ENCODE measurements around the gene GATAD2B. TPM values are rescaled to one million over a fixed set of nuclear protein-coding genes. Genes with fewer than 3 reads are reported as not detected.

The GATAD2B gene
- polyA plus RNA-seq, 2 of the 4 experiments (the other 2 are of a cell fraction), result 4.9 to 8.2 TPM

GRCh38 chr1:153951183-153951582, 28.4 kb upstream of the GATAD2B start:
- DNase-seq (ENCODE audit: low read depth in 1 of 2, low spot score in 1 of 2) (no peak), FAIRE-seq (no peak), ATAC-seq (no peak)
- POLR2A ChIA-PET, result no interaction called here
- CTCF ChIA-PET, result interaction anchor here (1.2 to 1.4 kb wide), 2 partner anchors 12 to 35 kb away, joined by 3 to 5 read pairs; partner anchors contain the start of genes RAB13 and SLC39A1
- Histone ChIP-seq H3K27ac (no peak overlapping the region), H3K4me2 (no peak overlapping the region), H3K4me1 (peaks cover 5% of the 10 kb centered on the region), H3K4me3 (no peak overlapping the region), H3K9me3 (no peaks in the 10 kb centered on the region)
- TF ChIP-seq CHD4 (IDR thresholded peaks at IDR 0.05; ENCODE audit: borderline replicate concordance) (no peak), CBX8 (IDR thresholded peaks at IDR 0.05) (no peak), HMGXB4 (CRISPR knock-in tag; IDR thresholded peaks at IDR 0.05; ENCODE audit: borderline replicate concordance) (no peak), ELK1 (IDR thresholded peaks at IDR 0.05; ENCODE audit: low read depth, low read length) (no peak), POLR2A (IDR thresholded peaks at IDR 0.05; ENCODE audit: low read length) (no peak), ZNF302 (CRISPR knock-in tag; IDR thresholded peaks at IDR 0.05) (no peak), ZC3H11A (IDR thresholded peaks at IDR 0.05) (no peak), MAZ (IDR thresholded peaks at IDR 0.05; ENCODE audit: borderline replicate concordance, low read depth, low read length) (no peak)
- 87% methylated on average over 7 of the region's 11 CpGs for WGBS (ENCODE audit: missing lambda C conversion rate)

- peak within 1 kb of the TSS; percentile 98 to 99 for H3K27ac ChIP-seq
- no peak for FAIRE-seq
- ChIA-PET CTCF (interaction anchor here (0.7 to 5.8 kb wide), 45 partner anchors 9 to 385 kb away, joined by 3 to 75 read pairs (median 4); partner anchors contain the start of genes CREB3L4, CRTC2, JTB and RAB13), POLR2A (interaction anchor here (0.5 to 2.0 kb wide), 15 partner anchors 10 to 1375 kb away, joined by 3 to 16 read pairs (median 3); partner anchors contain the start of genes CHTOP, CREB3L4, GATAD2B and INTS3)
- peak within 1 kb of the TSS; percentile 99 for H3K4me3 ChIP-seq
- DNase-seq (ENCODE audit: low read depth in 1 of 2, low spot score in 1 of 2), result peak; percentile 83 to 98
- 40% methylated on average over 7 of the region's 28 CpGs for WGBS (ENCODE audit: missing lambda C conversion rate)
- ATAC-seq, result peak; percentile 93 to 95
- H3K9me3 ChIP-seq, result no peaks in the 10 kb centered on the region
- H3K4me2 ChIP-seq, result peak within 1 kb of the TSS; percentile 89
- peaks cover 16% of the 10 kb centered on the region for H3K4me1 ChIP-seq
- TF ChIP-seq CHD4 (IDR thresholded peaks at IDR 0.05; ENCODE audit: borderline replicate concordance) (no peak), HOXA7 (CRISPR knock-in tag; IDR thresholded peaks at IDR 0.05) (no peak), BCL3 (IDR thresholded peaks at IDR 0.05) (peak; percentile 74; the same call in 1 of the 3 replicates), GATA3 (IDR thresholded peaks at IDR 0.05; ENCODE audit: borderline replicate concordance) (no peak), REST (IDR thresholded peaks at IDR 0.05) (no peak), ESRRA (IDR thresholded peaks at IDR 0.05; ENCODE audit: borderline replicate concordance, low read length) (0 out of 2 replicates have a peak, but pooled peaks have one; percentile 39), CEBPB (IDR thresholded peaks at IDR 0.05) (no peak), PHF8 (IDR thresholded peaks at IDR 0.05; ENCODE audit: borderline replicate concordance, low read depth) (no peak), POLR2A (IDR thresholded peaks at IDR 0.05; ENCODE audit: low read length) (no peak), FOSB (CRISPR knock-in tag; IDR thresholded peaks at IDR 0.05) (no peak), RAD21 (conservative IDR thresholded peaks at IDR 0.05 in 1 of 2, IDR thresholded peaks at IDR 0.05 in 1 of 2) (peak; percentile 35 to 52; a peak in 4 of 5 replicates), POLR2AphosphoS2 (conservative IDR thresholded peaks at IDR 0.05; ENCODE audit: low read length) (no peak), KDM5A (IDR thresholded peaks at IDR 0.05) (no peak), EHMT2 (IDR thresholded peaks at IDR 0.05; ENCODE audit: low read depth) (no peak), SMC3 (IDR thresholded peaks at IDR 0.05) (peak; percentile 57), TFCP2L1 (CRISPR knock-in tag; IDR thresholded peaks at IDR 0.05) (0 out of 2 replicates have a peak, but pooled peaks have one; percentile 18), ELK1 (IDR thresholded peaks at IDR 0.05; ENCODE audit: low read depth, low read length) (no peak), PBX3 (IDR thresholded peaks at IDR 0.05) (0 out of 2 replicates have a peak, but pooled peaks have one; percentile 61), JUNB (IDR thresholded peaks at IDR 0.05) (no peak), MAX (IDR thresholded peaks at IDR 0.05) (peak; percentile 62)
Observed at GRCh38 chr1:153946622-153947241, 24.0 kb upstream of the GATAD2B start, which contains the start of gene DENND4B. Gene DENND4B (minus strand): TSS chr1:153946718. CDS start chr1:153944374, 2,344 bp downstream.
